NCI-H1048 (cell line): Measurements from ENCODE around the gene FOXA3.
"Not testable (repeated sequence)": the region's sequence is repeated elsewhere in the genome, so short reads cannot be mapped to it uniquely, and the experiment has no call there.

Source experiments
- DNase-seq: peaks from one replicate; lab custom pipeline; 2025; lab: John Stamatoyannopoulos, UW

The FOXA3 gene

GRCh38 chr19:45890877-45891276 is 26.8 kb downstream of the FOXA3 start:
- DNase-seq, result no peak

GRCh38 chr19:45895519-45895972 is 31.4 kb downstream of the FOXA3 start:
- no peak for DNase-seq

GRCh38 chr19:45895983-45896599 is 32.0 kb downstream of the FOXA3 start:
- DNase-seq, result not testable (repeated sequence)

GRCh38 chr19:45897261-45897812 is 33.2 kb downstream of the FOXA3 start:
- no peak for DNase-seq

GRCh38 chr19:45899253-45899652 is 35.1 kb downstream of the FOXA3 start:
- DNase-seq, result no peak

- no peak for DNase-seq
Measured at GRCh38 chr19:45899919-45900589, 35.9 kb downstream of the FOXA3 start.

GRCh38 chr19:45900738-45901431 is 36.8 kb downstream of the FOXA3 start:
- DNase-seq, result no peak

GRCh38 chr19:45901432-45901911 is 37.3 kb downstream of the FOXA3 start:
- no peak for DNase-seq

- no peak for DNase-seq
Measured at GRCh38 chr19:45901912-45902650, 38.0 kb downstream of the FOXA3 start, which contains the start of gene MYPOP. Gene MYPOP (minus strand): TSS chr19:45902613. CDS start chr19:45901773, 840 bp downstream.

GRCh38 chr19:45902651-45903625 is 38.8 kb downstream of the FOXA3 start:
- peak; percentile 90 for DNase-seq

GRCh38 chr19:45905011-45905410 is 40.9 kb downstream of the FOXA3 start:
- DNase-seq, result no peak

GRCh38 chr19:45906221-45906620 is 42.1 kb downstream of the FOXA3 start:
- no peak for DNase-seq

GRCh38 chr19:45908956-45909355 is 44.8 kb downstream of the FOXA3 start:
- DNase-seq, result no peak

- no peak for DNase-seq
Measured at GRCh38 chr19:45911291-45911690, 47.2 kb downstream of the FOXA3 start.

GRCh38 chr19:45913874-45914830 is 50.0 kb downstream of the FOXA3 start, which contains the start of gene NANOS2:
Gene NANOS2 (minus strand): TSS chr19:45914778. CDS start chr19:45914693, 85 bp downstream.
- DNase-seq, result no peak

- DNase-seq, result no peak
Measured at GRCh38 chr19:45917421-45918091, 53.4 kb downstream of the FOXA3 start.

GRCh38 chr19:45918721-45919120 is 54.6 kb downstream of the FOXA3 start:
- DNase-seq, result no peak

- no peak for DNase-seq
Measured at GRCh38 chr19:45919678-45920077, 55.6 kb downstream of the FOXA3 start.

GRCh38 chr19:45920458-45920857 is 56.3 kb downstream of the FOXA3 start:
- DNase-seq, result no peak
